AG08396 (cell line): ENCODE measurements around the gene MYOZ3.

ENCODE experiments used
- DNase-seq: peaks from one replicate; pipeline ENCODE4 v3.0.0; 2012; ENCODE audit warnings: low spot score, mixed read lengths

The MYOZ3 gene

DNA sequence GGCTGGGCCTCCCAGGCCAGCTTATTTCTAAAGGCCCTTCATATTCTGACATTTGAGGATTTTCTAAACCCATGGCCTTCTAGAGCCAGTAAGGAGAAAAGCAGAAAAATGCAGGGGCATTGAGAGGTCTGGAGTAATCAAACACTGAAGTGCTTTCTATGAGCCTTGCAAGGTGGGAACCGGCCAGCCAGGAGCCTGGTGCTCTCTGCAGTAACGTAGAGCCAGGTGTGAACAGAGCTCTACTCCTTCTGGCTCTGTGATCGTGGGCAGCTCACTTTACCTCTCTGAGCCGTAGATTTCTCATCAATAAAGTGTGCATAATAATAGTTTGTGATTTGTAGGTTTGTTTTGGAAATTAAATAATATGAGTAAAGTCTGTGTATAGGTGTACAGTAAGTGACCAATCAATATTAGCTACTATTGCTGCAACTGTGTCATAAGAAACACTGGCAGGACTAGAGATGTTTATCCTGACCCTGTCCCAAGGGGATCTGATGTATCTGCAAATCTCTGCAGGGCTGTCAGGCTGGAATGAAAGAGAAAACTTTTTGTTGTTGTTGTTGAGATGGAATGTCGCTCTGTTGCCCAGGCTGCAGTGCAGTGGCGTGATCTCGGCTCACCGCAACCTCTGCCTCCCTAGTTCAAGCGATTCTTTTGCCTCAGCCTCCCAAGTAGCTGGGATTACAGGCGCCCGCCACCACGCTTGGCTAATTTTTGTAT lies 17.9 kb upstream of the MYOZ3 start:
- DNase-seq = no peak

GRCh38 chr5:150644058-150644457 lies 17.0 kb upstream of the MYOZ3 start:
- DNase-seq = no peak

DNA sequence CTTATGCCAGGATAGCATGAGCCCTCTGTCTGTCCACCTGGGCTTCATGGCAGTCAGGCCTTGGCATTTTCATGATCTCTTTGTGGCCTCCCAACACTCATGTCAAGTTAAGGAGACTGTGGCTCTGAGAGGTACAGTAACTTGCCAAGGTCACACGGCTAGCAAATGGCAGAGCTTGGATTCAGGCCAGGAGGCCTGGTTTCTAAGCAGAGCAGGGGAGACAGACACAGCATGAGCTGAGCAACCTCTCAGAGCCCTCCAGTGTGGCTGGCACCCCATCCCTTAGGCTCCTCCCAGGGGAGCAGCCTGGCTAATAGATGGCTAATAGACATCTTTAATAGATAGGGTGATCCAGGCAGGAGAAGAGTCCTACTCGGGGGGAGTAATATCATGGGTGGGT lies 16.5 kb upstream of the MYOZ3 start:
- DNase-seq = no peak

DNA sequence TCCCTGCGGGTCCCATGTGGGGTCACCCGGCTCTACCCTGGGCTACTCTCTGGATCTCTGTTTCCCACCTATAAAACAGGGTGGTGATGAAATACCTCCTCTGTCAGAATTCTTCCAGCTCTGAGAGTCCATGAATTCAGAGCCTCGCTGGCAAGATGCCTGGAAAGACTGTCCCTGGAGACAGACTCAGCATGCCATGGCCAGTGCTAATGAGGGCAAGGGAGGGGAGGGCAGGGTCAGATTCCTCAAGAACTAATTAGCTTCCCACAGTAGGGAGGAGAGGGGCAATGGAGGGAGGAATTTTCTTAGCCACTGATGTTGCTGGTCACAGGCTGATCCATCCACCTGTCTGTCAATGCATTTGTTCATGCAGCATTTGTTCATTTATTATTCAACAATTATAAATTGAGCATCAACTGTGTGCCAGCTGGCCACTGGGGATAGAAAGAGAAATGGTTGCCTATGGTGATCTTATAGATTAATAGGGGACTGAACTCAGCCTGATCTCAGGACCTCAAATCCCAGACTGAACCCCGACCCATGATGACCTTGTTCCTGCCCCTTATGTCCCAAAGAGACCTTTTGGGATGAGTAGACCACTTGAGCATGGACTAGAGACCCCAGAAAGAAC lies 15.9 kb upstream of the MYOZ3 start:
- peak; percentile 72 for DNase-seq

- no peak for DNase-seq
These were observed 13.5 kb upstream of the MYOZ3 start for GRCh38 chr5:150647275-150648251.

GRCh38 chr5:150648294-150649107 lies 12.6 kb upstream of the MYOZ3 start:
- no peak for DNase-seq

DNA sequence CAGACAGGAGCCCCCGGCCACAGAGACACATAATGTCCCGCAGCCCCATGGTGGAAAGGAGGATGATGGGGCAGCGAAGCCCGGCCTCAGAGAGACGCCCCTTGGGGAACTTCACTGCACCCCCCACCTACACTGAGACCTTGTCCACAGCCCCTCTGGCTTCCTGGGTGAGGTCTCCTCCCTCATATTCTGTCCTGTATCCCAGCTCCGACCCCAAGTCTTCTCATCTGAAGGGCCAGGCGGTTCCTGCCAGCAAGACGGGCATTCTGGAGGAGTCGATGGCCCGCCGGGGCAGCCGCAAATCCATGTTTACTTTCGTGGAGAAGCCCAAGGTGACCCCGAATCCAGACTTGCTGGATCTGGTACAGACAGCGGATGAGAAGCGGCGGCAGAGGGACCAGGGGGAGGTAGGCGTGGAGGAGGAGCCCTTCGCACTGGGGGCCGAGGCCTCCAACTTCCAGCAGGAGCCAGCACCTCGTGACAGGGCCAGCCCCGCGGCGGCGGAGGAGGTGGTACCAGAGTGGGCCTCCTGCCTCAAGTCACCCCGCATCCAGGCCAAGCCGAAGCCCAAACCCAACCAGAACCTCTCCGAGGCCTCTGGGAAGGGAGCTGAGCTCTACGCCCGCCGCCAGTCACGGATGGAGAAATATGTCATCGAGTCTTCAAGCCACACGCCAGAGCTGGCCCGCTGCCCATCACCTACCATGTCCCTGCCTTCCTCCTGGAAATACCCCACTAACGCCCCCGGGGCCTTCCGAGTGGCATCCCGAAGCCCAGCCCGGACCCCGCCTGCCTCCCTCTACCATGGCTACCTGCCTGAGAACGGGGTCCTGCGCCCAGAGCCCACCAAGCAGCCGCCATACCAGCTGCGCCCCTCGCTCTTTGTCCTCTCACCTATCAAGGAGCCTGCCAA lies 11.7 kb upstream of the MYOZ3 start:
- DNase-seq = no peak

- DNase-seq = no peak
These were observed 10.7 kb upstream of the MYOZ3 start for GRCh38 chr5:150650021-150651006.

GRCh38 chr5:150651382-150651781 lies 9.7 kb upstream of the MYOZ3 start:
- DNase-seq = no peak

DNA sequence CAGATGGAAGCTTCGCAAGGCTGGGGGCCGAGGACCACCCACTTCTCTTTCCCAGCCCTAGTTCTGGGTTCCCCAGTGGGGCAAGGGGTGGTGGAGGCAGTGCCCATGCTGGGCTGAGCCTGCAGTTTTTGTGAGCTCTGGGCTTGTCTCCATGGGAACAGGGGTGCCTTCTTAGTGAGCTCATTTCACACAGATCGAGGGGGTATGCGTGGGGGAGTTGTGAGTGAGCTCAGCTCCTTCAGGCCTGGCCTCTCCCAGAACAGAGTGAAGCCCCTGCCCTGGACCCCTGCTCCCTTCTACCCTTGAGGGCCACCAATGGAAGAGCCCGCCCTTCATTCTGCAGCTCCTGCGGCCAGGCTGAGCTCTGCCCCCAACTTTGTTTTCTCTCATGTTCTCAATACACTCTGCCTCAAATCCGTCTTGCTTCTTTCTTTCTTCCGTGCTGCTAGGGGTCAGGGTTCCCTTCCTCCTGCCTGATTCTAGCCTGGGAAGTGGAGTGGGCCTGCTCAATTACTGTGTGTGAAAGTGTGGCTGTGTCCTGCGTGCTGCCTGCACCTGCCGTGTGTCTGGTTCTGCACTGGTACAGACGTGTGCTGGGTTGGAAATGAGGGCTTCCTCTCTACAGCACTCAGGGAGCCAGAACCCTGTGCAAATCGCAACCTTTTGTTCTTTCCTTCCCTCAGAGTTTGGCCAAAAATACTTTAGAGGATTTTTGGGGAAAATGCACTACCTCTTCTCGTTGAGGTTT lies 9.0 kb upstream of the MYOZ3 start:
- DNase-seq = no peak

- peak; percentile 73 for DNase-seq
These were observed 7.8 kb upstream of the MYOZ3 start for GRCh38 chr5:150653145-150653761.

GRCh38 chr5:150653762-150654556 lies 7.1 kb upstream of the MYOZ3 start:
- DNase-seq = no peak

GRCh38 chr5:150655221-150655620 lies 5.8 kb upstream of the MYOZ3 start:
- DNase-seq = no peak

DNA sequence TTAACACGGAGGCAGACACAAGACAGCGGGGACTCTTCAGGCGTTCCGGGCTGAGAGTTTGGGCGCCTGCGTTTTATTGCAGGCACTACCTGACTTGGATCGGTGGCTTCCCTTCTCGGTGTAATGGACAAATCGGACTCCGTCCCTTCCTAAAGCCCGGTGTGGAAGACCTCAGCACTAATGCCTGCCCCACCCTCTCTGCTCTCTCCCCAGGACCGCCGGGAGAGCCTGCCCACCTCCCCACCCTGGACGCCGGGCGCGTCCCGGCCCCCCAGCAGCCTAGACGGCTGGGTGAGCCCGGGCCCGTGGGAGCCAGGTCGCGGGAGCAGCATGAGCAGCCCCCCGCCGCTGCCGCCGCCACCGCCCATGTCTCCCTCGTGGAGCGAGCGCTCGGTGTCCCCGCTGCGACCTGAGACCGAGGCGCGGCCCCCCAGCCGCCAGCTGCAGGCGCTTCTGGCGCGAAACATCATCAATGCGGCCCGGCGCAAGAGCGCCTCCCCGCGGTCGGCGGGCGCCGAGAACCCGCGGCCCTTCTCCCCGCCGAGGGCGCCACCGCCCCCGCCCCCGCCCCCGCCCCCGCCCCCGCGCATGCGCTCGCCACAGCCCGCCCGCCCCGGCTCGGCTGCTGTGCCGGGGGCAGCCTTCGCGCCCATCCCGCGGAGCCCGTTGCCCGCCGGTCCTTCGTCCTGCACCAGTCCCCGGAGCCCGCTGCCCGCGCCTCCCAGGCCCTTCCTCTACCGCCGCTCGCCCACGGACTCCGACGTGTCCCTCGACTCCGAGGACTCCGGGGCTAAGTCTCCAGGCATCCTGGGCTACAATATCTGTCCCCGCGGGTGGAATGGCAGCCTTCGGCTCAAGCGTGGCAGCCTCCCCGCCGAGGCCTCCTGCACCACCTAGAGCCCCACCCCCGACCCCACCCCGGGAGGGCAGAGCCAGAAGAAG lies 4.6 kb upstream of the MYOZ3 start:
- DNase-seq = peak; percentile 97

GRCh38 chr5:150658121-150658520 lies 2.9 kb upstream of the MYOZ3 start:
- DNase-seq = no peak

- no peak for DNase-seq
These were observed 2.3 kb upstream of the MYOZ3 start for GRCh38 chr5:150658699-150659265.
